AG10803 (cell line): Measurements from ENCODE around the gene VEGFC.

ENCODE experiments used
- DNase-seq: peaks from one replicate; pipeline ENCODE4 v3.0.0; 2010; ENCODE audit warnings: low read depth
- H3K4me3 ChIP-seq: 2 replicates; pipeline ENCODE4 v1.5.1; 2011; ENCODE audit warnings: mild to moderate bottlenecking, low read length, control low read depth
- CTCF ChIP-seq: conservative IDR thresholded peaks from 2 replicates; pipeline ENCODE4 v1.5.1; 2011; ENCODE audit warnings: mild to moderate bottlenecking, low read length, control low read depth, inconsistent platforms

VEGFC gene

GRCh38 chr4:176781739-176782100 lies 11.0 kb downstream of the VEGFC start:
- peak overlapping the region; percentile 29 for H3K4me3 ChIP-seq
- no peak for TF ChIP-seq CTCF
- DNase-seq: no peak

GRCh38 chr4:176780995-176781738 lies 11.6 kb downstream of the VEGFC start:
- DNase-seq: peak; percentile 49
- no peak for TF ChIP-seq CTCF
- peak overlapping the region; percentile 29 for H3K4me3 ChIP-seq

GRCh38 chr4:176779421-176779820 lies 13.3 kb downstream of the VEGFC start:
- TF ChIP-seq CTCF: no peak
- no peak overlapping the region for H3K4me3 ChIP-seq
- DNase-seq: no peak

GRCh38 chr4:176778491-176778890 lies 14.2 kb downstream of the VEGFC start:
- TF ChIP-seq CTCF: no peak
- H3K4me3 ChIP-seq: 0 out of 2 replicates have a peak overlapping the region, but pooled peaks have one; percentile 1
- DNase-seq: peak; percentile 76

- no peak for TF ChIP-seq CTCF
- peak; percentile 93 for DNase-seq
These were observed 14.7 kb downstream of the VEGFC start for GRCh38 chr4:176778063-176778462.

GRCh38 chr4:176775338-176775737 lies 17.4 kb downstream of the VEGFC start:
- TF ChIP-seq CTCF: no peak
- no peak overlapping the region for H3K4me3 ChIP-seq
- peak; percentile 60 for DNase-seq

More at GRCh38 chr4:176778063-176778462, 14.7 kb downstream of the VEGFC start:
- 0 out of 2 replicates have a peak overlapping the region, but pooled peaks have one; percentile 1 for H3K4me3 ChIP-seq

GRCh38 chr4:176774852-176775251 lies 17.9 kb downstream of the VEGFC start:
- no peak for DNase-seq
- H3K4me3 ChIP-seq: no peak overlapping the region
- TF ChIP-seq CTCF: no peak
